Erythroblast (primary cell): ENCODE measurements around the gene GNG2.

Experiments used
- DNase-seq, 2 experiments: peaks; one replicate each; lab custom pipeline; 2025; lab: John Stamatoyannopoulos, UW
- GATA1 ChIP-seq: IDR thresholded peaks from 2 replicates; pipeline ENCODE4 v1.6.1; 2011; ENCODE audit warnings: low read depth, mild to moderate bottlenecking, control low read depth, low read length, moderate library complexity
- POLR2A ChIP-seq: IDR thresholded peaks from 2 replicates; pipeline ENCODE4 v1.6.1; 2011; ENCODE audit warnings: mild to moderate bottlenecking, low read length

The GNG2 gene

GRCh38 chr14:51844081-51844881, 16.1 kb upstream of the GNG2 start:
- no peak for DNase-seq
- no peak for TF ChIP-seq POLR2A
- no peak for TF ChIP-seq GATA1

- no peak for DNase-seq
- TF ChIP-seq GATA1 (no peak), POLR2A (no peak)
These were observed 14.6 kb upstream of the GNG2 start for GRCh38 chr14:51845811-51846210.

GRCh38 chr14:51846631-51847488, 13.6 kb upstream of the GNG2 start:
- TF ChIP-seq GATA1 (no peak), POLR2A (peak; percentile 49)
- peak; percentile 51 to 58 for DNase-seq

- no peak for DNase-seq
These were observed 13.0 kb upstream of the GNG2 start for GRCh38 chr14:51847489-51847796.

GRCh38 chr14:51848120-51848519, 12.3 kb upstream of the GNG2 start:
- TF ChIP-seq GATA1 (no peak), POLR2A (no peak)
- no peak for DNase-seq

More at GRCh38 chr14:51847489-51847796, 13.0 kb upstream of the GNG2 start:
- TF ChIP-seq GATA1 (no peak), POLR2A (peak; percentile 3)

- TF ChIP-seq POLR2A = no peak
- no peak for TF ChIP-seq GATA1
- DNase-seq = no peak
These were observed 11.3 kb upstream of the GNG2 start for GRCh38 chr14:51849097-51849496.

GRCh38 chr14:51850651-51851050, 9.8 kb upstream of the GNG2 start:
- no peak for DNase-seq
- TF ChIP-seq POLR2A = no peak
- no peak for TF ChIP-seq GATA1

- no peak for DNase-seq
- TF ChIP-seq POLR2A (no peak), GATA1 (no peak)
These were observed 7.9 kb upstream of the GNG2 start for GRCh38 chr14:51852541-51852940.

- DNase-seq = no peak
- no peak for TF ChIP-seq GATA1
- no peak for TF ChIP-seq POLR2A
These were observed 5.2 kb upstream of the GNG2 start for GRCh38 chr14:51855234-51855633.

GRCh38 chr14:51856792-51857296, 3.6 kb upstream of the GNG2 start:
- no peak for DNase-seq
- TF ChIP-seq POLR2A (no peak), GATA1 (no peak)

GRCh38 chr14:51859131-51859530, 1.3 kb upstream of the GNG2 start:
- no peak for DNase-seq
- TF ChIP-seq GATA1 (no peak), POLR2A (no peak)

- peak; percentile 42 to 77 for DNase-seq
These were observed 550 bp downstream of the GNG2 start for GRCh38 chr14:51860825-51861499.

GRCh38 chr14:51862176-51862796, 1.9 kb downstream of the GNG2 start:
- TF ChIP-seq GATA1 = no peak
- TF ChIP-seq POLR2A = peak; percentile 67
- peak; percentile 85 to 97 for DNase-seq

More at GRCh38 chr14:51860825-51861499, 550 bp downstream of the GNG2 start:
- no peak for TF ChIP-seq GATA1
- TF ChIP-seq POLR2A = peak; percentile 45
